A204.1 (cell line): ENCODE measurements around the gene PHC3.

ENCODE experiments used
- FAIRE-seq: peaks from 2 replicates; lab custom pipeline; 2012; peaks lifted over from hg19 to GRCh38; lab: Jason Lieb, UNC

Gene PHC3

DNA sequence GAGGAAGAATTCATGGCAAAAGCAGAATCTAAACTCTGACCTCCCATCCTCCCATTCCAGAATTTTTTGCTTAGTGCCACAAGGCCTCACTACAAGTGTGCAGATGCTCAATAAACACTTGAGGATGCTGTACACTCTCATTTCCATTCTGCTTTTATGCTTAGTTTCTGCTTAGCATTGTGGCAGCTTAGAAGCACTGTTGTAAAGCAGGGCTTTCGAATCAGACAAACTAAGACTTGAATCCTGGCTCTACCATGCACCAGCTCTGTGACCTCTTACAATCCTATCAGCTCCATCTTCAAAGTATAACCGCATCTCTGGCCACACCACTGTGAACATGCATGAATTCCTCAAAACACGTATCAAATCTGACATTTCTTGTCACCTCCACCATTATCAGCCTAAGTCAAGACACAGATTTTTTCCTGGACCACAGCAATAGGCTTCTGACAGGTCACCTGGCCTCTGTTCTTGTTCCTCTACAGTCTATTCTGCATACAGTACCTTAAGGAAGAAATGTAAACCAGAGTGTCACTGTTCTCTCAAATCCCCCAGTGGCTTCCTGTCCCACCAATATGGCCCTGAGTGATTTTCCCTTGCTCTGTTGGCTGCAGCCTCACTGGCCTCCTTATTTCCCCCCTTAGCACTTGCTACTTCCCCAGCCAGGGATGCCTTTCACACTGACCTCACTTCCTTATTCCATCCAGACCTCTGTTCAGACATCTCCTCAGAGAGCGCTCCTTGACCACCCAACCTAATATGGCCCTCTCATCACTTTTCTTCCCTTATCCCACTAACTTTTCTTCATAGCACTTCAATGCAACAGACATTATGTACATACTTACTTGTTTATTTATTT is 8.1 kb upstream of the PHC3 start:
- FAIRE-seq: no peak

DNA sequence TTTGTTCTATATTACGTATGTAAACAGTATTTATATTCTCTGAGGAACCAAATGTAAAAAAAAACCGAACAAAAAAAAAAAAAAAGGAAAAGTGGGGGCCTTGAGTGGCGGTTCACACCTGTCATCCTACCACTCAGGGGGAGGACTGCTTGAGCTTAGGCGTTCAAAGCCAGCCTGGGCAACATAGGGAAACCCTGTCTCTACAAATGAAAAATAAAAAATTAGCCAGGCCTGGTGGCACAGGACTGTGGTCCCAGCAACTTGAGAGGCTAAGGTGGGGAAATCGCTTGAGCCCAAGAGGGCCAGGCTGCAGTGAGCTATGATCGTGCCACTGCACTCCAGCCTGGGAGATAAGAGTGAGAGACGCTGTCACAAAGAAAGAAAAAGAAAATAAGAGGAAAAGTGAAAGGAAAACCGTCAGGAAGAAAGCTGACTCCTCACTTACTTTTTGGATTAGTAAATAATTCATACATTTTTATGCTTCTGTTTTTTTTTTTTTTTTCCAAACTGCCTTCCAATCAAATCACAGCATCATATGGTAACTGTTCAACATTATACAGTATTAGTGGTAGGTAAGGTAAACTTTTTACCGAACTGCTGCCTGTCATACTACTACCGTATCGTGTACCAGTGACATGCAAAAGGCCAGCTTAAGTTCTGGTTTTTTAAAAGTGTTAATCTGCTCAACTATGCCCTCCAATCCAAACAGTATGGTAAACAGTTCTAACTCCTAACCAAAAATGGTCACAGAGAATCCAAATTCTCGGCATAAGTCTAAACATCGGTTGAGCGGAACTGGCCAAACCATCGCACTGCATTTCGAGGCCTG is 1.2 kb downstream of the PHC3 start:
- no peak for FAIRE-seq

DNA sequence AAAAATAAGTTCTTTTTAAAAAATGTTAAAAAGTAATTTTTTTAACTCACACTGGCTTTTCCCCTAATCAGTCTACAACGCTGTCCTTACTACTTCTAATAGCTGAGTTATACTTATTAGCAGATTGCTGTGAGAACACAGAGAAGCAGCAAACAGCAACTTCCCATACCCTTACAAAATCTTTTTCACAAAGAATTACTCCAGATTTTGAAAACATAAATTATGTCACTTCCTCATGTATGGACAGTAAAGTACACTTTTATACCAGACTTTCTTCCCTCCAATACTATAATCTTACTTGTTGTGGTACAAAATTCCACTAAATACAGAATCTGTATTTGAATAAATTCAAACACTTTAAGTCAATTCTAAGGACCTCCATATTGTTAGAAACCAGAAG is 2.1 kb downstream of the PHC3 start:
- no peak for FAIRE-seq

DNA sequence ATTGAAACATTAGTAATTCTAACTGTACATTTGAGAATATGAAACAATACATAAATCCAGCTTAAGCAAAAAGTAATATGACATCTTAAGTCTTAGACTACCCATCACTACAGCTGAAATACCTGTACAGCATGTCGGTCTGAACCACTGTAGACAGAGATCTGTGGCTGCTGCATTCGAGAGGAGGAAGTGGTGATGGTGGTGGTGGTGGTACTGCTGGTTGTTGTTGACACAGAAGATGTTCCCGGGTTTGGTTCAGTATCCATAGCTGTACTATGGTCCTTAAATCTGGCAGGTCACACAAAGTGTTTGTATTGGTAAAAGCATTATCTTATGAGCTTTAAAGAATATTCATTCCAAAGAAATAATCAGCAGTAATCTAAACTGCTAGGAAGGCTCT is 2.9 kb downstream of the PHC3 start:
- no peak for FAIRE-seq

DNA sequence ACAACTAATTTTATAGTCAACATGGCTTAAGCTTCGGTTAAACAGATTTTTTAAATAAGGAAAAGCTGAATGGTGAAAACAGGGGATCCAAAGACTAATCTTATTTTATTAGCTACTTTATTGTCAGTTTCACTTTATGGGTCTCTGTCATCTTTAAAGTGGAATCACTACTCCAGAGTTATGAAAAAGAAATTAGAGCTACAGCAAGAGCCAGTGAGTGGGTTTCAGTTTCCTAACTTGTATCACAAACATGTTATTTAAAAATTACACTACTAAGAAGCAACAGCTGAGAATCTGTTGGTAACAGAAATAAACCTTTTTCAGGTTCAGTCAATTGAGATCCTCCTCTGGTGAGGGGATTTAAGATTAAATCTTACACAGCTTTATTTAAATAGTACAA is 10.0 kb downstream of the PHC3 start:
- no peak for FAIRE-seq

DNA sequence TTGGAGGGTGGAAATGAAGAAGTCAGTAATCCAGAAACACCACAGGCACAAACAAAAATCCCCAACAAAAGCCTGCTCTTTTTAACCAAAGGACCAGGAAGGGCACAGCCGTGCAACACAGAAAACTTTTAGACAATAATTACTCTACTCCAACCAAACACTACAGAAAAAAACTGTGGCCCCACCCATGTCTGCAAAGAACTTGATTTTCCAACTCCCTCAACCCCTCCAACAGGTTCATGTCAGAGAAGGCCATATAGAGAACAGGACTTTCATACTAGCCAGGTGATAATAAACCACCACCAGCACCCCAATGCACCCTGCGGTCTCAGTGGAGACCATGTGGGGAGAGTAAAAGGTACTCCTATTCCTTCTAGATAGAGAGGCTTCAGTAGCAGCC is 16.8 kb downstream of the PHC3 start:
- no peak for FAIRE-seq

DNA sequence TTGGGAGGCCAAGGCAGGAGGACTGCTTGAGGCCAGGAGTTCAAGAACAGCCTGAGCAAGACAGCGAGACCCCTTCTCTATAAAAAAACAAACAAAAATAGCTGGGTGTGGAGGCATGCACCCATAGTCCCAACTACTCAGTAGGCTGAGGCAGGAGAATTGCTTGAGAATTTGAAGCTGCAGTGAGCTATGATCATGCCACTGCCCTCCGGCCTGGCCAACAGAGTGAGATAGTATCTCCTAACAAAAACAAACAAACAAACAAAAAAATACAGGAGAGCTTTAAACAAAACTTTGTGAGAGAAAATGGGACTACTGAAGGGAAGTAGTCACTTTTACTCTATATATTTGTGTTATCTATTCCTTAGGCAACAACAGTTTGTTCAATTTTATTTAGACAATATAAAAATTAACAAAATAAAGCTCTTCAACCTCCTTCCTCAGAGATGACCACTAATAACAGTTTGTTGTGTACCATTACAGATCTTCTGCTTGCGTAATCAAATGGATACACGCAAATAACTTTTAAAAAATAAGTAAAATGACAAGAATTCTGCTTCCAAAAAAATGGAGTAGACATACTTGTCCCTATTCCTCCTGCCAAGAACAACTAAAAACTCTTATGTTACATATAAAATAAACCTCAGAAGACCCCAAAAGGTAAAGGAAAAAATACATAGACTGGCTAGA is 17.4 kb downstream of the PHC3 start:
- FAIRE-seq: no peak

DNA sequence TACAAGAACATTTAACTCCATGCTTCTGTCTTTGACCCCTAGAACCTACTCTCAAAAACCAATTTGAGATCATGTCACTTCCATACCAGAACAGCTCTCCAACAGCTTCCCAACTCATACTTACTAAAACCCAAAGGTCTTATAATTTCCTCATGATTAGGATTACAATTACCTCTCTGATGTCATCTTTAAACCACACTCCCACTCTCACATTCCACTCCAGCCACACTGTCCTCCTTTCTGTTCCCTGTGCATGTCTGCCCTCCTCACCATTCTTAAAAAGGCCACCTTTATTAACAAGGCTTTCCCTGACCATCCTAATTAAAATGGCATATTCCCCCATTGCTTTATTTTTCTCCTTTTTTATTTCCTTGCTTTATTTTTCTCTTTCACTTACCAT is 18.9 kb downstream of the PHC3 start:
- no peak for FAIRE-seq

DNA sequence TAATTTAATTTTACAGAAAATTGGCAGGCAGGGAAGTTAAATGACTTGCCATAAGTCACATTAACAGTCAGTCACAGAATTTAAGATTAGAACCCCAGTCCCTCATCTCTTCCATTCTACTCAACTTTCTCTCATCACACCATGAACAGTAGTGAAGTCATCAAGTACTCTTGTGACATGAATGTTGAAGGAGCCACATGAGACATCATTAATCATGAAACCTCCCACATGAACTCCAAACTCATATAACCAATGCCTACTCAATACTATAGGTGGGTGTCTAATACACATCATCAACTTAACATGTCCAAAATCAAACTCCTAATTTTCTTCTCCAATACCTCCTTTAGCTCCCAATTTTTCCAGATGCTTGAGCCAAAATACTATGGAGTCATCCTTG is 19.5 kb downstream of the PHC3 start:
- no peak for FAIRE-seq

DNA sequence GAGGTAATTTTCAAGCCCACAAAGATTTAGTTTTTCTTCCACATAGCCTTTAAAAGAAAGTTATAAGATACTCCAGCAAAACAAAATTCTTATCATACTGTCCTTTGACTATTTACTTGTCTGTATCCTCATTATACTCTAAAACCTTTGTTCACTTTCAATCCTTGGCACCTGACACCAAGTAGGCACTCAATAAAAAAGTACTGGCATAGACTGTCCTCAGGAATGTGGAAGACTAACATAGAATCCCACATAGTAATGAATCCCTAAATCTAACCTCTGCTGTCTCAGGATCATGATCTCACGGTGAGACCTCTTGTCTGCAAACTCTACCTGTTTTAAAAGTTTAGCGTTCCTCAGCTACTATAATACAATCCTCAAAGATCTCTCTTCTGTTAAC is 21.6 kb downstream of the PHC3 start:
- FAIRE-seq: no peak

DNA sequence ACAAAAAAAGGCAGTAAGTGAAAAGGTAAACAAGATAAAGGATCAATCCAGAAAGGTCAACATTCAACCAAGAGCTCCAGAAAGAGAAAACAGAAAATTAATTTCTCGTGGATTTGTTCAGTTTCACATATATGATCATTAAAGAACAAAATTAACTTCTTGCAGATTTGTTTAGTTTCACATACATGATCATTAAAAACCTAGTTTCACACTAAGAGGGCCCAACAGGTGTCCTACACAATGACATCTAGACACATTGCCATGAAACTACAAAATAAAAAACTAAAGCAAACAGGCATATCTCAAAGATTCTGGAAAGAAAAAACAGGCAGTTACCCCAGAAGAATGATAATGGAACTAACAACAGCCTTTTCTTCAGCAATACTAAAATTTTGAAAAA is 22.1 kb downstream of the PHC3 start:
- FAIRE-seq: no peak

DNA sequence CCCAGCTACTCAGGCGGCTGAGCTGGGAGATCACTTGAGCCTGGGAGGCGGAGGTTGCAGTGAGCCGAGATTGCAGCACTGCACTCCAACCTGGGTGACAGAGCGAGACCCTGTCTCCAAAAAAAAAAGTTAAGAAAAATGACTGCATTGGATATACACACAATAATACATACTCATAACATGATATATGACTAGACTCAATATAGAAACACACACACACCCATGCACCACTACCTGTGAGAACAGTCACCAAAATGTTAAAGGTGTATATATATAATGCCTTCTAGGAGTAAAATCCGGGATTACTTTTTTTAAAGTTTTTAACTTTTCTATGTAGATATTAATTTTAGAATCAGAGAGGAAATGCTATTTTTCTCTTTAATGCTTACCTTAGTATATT is 25.9 kb downstream of the PHC3 start:
- no peak for FAIRE-seq

DNA sequence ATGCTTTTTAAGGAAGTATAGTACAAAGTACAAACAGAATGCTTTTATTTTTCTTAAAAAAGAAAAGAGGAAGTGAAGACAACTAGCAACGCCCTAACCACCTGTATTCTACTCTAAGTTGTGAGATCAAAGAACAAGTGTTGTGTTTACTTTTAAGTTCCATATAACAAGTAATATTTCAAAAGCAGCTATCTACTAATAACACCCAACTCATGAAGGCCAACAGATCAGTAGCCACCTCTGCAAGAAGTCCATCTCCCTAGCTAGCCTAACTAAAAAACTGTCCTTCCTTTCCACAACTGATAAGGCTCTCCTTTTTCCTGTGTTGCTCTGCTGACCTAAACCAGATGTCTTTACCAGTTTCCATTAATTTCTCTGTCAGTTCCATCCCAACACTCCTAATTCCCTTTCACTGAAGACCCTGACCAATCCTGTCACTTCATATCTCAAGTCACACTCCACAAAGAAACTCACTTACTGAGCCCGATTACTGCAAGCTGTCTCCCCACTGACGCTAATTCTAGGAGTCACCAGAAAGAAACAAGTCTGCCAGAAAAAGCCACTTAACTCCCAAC is 26.9 kb downstream of the PHC3 start:
- FAIRE-seq: no peak

DNA sequence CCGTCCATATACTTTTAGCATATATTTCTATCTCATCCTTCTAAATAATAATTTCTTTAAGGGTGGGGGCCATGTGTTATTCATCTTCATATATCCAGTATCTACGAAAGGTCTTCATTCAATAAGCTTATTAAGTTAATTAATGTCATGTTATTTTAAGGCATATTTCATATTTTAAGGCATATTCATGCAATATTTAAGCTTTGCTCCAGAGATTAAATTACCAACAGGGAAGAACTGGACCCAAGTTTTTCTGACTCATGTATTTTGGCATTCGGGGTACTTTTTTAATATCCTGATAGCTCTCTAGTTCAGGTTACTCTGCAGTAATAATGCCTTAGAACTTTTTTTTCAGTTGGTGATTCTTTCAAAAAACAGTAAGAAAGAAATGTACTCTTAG is 27.4 kb downstream of the PHC3 start:
- no peak for FAIRE-seq

DNA sequence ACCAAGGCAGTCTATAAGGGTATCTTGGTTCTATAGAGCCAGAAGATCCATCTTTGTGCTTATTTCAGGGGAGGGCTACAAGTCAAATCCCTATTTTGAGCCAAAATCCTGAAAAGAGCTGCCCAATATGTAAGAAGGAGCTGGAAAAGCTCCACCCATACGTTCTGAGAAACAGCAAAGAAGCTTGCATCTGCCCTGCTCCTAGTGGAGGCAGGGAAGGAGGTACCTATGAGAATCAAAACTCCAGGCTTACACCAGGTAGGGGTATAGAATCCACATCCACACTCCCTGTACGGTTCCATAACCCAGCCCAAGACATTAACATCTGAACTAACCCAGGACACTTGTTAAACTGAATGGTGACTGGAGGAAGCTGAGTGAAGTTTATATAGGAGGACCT is 30.0 kb downstream of the PHC3 start:
- no peak for FAIRE-seq

DNA sequence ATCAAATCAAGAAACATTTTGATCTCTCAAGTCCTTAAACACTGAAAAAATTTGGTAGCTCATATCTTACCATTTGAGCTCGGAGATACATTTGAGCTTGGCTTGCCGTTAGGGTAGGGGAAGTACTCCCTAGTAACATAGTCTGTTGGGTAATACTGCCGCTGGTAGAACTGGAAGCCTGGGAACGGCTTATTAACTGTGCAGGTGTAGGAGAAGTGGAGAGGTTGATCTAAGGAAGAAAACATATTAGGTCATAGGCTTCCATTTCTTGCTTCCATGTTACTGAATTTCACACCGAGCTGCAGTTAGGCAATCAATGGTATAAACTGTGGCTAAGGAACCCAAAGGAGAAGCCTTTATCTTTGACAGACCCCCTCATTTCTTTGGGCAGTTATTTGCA is 32.5 kb downstream of the PHC3 start:
- no peak for FAIRE-seq

DNA sequence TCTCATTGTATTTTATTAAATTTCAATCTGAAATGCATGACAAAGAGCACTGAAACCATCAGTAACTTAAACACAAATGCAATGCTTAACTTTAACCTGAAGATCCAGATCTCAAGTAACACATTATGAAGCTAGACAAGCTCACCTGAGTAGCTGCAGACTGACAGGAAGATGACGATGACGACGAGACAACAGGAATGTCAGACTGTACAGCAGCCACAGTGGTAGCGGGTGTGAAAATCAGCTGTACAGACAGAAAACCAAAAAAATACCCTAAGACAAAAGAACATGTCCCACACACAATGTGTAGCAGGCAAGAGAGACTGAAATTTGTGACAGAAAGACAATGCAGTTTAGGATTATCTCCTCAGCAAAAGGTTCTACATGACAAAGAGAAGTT is 36.3 kb downstream of the PHC3 start:
- FAIRE-seq: no peak

DNA sequence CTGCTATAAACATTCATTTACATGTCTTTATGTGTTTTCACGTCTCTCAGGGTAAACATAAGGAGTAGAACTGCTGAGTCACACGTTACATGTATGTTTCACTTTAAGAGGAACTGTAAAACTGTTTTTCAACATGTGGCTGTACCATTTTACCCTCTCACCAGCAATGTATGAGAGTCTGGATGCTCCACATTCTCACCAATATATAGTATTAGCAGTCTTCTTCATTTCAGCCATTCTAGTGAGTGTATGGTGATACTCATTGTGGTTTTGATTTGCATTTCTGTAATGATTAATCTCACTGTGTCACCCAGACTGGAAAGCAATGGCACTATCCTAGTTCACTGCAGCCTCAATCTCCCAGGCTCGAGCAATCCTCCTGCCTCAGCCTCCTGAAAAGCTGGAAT is 37.1 kb downstream of the PHC3 start:
- no peak for FAIRE-seq

DNA sequence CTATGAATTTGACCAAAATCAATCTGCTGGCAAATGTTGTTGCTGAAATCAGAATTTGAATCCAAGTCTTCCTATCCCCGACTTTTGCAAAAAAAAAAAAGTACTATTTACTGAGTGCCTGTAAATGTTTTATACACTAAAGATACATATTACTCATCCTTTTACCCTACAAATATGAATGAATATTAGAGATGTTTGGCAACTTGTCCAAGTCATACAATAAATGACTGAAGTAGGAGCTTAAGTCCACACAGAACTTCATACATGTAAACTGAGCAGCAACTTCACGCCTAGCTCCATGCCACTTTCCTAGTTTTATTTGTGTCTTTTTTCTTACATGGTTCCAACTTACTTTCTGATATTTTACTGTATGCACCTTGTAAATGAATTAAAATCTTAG is 39.2 kb downstream of the PHC3 start:
- FAIRE-seq: no peak

DNA sequence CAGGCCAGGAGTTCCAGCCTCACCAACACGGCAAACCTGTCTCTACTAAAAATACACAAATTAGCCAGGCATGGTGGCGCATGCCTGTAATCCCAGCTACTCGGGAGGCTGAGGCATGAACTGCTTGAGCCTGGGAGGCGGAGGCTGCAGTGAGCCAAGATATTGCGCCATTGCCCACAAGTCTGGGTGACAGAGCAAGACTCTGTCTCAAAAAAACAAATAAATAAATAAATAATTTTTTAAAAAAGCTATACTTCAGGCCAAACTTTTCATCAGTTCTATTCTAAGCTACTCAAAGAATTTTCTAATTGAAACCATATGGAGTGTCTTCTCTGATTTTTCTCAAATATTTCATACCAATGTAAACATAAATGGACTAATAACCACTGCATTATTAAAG is 43.5 kb downstream of the PHC3 start:
- no peak for FAIRE-seq

DNA sequence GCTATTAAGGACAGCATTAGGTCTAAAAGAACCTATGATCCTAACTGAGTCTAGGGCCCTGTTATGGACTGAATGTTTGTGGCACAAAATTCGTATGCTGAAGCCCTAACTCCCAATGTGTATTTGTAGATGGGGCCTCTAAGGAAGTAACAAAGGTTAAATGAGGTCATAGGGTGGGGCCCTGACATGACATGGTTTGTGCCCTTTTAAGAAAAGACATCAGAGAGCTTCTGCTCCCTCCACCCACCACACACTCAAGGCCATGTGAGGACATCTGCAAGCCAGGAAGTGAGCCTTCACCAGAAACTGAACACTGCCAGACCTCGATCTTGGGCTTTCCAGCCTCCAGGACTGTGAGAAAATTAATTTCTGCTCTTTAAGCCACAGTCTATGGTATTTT is 49.2 kb downstream of the PHC3 start:
- FAIRE-seq: no peak

DNA sequence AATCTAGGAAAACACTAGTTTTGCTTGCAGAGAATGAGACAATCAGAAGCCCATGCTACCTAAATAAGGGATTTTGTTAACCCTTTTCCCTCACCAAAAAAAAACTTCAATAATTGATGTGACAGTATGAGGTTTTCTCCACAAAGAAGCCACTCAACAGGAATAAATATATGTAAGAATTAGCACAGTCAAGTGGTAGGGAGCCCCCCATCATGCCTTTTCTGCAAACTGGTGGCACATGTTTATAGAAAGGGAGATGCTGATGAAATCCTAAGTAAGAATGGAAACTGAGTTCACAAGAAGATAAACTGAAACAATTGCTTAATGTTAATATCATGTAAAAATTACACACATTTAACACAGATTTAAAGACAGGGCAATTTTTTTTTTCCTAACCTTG is 51.0 kb downstream of the PHC3 start:
- FAIRE-seq: no peak

DNA sequence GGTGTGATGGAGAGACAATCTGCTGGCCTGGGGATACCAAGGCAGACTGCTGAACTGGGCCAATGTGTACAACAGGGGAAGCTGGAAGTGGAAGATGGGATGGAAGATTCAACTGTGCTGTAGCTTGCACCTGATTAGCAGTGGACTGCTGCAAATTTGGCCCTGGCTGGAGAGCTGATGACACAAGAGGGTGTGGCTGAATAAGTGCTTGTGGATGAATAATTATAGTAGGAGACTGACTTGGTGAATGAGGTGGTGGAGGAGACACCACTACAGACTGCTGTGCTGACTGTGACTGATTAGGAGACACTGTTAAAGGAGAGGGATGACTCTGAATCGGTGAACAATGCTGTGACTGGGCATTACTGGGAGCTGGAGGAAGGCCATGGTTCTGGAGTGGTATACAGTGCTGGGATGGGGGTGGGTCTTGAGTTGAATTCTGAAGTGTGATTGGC is 52.5 kb downstream of the PHC3 start:
- no peak for FAIRE-seq
